A549 (cell line): ENCODE measurements around the gene FER1L5.

Experiments
- KDM5A ChIP-seq: fragments of 200-600 bp; sonication (generic); IDR thresholded peaks from 2 replicates; pipeline ENCODE4 v1.6.1; 2016; ENCODE audit warnings: antibody characterized with exemption, mild to moderate bottlenecking
- POLR2A ChIP-seq: IDR thresholded peaks from 2 replicates; pipeline ENCODE4 v1.6.1; 2012; ENCODE audit warnings: mild to moderate bottlenecking, low read length
- TF ChIP-seq, protein P1 (sequence below): fragments of >200 bp; sonication (Bioruptor Twin); formaldehyde crosslinking; IDR thresholded peaks from 3 replicates; pipeline ENCODE4 v1.5.1; 2016

DNA sequence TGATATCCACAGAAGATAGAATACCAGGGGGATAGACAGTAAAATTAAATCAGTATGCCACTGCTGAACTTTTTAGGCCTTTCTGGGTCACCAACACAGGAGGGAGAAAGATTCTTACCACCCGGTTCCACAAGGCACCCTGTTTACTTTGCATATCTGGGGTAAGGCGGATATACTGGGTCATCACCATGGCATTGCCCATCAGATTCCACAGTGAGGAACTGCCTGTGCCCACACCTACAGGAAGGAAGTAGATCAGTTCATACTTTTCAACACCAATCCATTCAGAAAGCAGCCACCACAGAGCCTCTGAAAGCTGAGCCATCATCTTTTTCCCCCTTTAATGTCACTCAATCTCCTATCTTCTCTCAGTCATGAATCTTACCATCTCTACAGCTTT, 95.3 kb downstream of the FER1L5 start:
- TF ChIP-seq, protein P1, sequence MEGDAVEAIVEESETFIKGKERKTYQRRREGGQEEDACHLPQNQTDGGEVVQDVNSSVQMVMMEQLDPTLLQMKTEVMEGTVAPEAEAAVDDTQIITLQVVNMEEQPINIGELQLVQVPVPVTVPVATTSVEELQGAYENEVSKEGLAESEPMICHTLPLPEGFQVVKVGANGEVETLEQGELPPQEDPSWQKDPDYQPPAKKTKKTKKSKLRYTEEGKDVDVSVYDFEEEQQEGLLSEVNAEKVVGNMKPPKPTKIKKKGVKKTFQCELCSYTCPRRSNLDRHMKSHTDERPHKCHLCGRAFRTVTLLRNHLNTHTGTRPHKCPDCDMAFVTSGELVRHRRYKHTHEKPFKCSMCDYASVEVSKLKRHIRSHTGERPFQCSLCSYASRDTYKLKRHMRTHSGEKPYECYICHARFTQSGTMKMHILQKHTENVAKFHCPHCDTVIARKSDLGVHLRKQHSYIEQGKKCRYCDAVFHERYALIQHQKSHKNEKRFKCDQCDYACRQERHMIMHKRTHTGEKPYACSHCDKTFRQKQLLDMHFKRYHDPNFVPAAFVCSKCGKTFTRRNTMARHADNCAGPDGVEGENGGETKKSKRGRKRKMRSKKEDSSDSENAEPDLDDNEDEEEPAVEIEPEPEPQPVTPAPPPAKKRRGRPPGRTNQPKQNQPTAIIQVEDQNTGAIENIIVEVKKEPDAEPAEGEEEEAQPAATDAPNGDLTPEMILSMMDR = no peak
- no peak for TF ChIP-seq POLR2A
- no peak for TF ChIP-seq KDM5A
